Upper lobe of right lung (tissue), 1 donor: ENCODE data around the gene SFT2D1. TPM values are rescaled to one million over a fixed set of nuclear protein-coding genes. Genes with fewer than 3 reads are reported as not detected.
A peak's percentile ranks its signal among the peaks of the same experiment; 100 is the strongest.

ENCODE experiments used
- ATAC-seq: fragments of 200-7000 bp; cut with Tn5 transposase; one replicate; pipeline ENCODE4 v1.9.1; 2020; ENCODE audit warnings: mild to moderate bottlenecking, moderate library complexity
- DNase-seq: peaks from one replicate; pipeline ENCODE4 v3.0.0-alpha.2; 2020
- H3K27ac ChIP-seq: fragments of 200-600 bp; one replicate; pipeline ENCODE4 v1.8.0; 2022
- H3K27me3 ChIP-seq: fragments of 200-600 bp; one replicate; pipeline ENCODE4 v1.8.0; 2022; ENCODE audit warnings: mild to moderate bottlenecking
- H3K36me3 ChIP-seq: fragments of 200-600 bp; one replicate; pipeline ENCODE4 v1.8.0; 2022
- H3K4me1 ChIP-seq: fragments of 200-600 bp; one replicate; pipeline ENCODE4 v1.8.0; 2022
- H3K4me3 ChIP-seq: fragments of 200-600 bp; one replicate; pipeline ENCODE4 v1.8.0; 2022; ENCODE audit warnings: mild to moderate bottlenecking
- H3K9me3 ChIP-seq: fragments of 200-600 bp; one replicate; pipeline ENCODE4 v1.8.0; 2022
- CTCF ChIP-seq: fragments of 200-600 bp; IDR thresholded peaks from one replicate; pipeline ENCODE4 v1.8.0; 2022; ENCODE audit warnings: antibody characterized with exemption
- intact Hi-C: fragments of 100-400 bp; cut with DNase I; formaldehyde crosslinking; loops from one replicate; pipeline ENCODE4 v1.11.0; 2022
- total RNA-seq: library from RNA; stranded (reverse); fragmentation: NEBNext Ultra II Directional; extraction: Animal tissue kit (Norgen Biotek cat#: 25700); gene quantifications from one replicate; pipeline ENCODE4 v1.2.1, GENCODE V29; 2021
- donor health status: DM: no; HTN: yes; CAD: no; lungs with severe emphysema.

The SFT2D1 gene
- total RNA-seq, 1 donor from 2014 or later: 49.7 TPM

GRCh38 chr6:166300357-166300987, 41.9 kb downstream of the SFT2D1 start:
- H3K27ac ChIP-seq: no peak overlapping the region
- intact Hi-C loops: no loop called here
- H3K9me3 ChIP-seq: no peaks in the 10 kb centered on the region
- ATAC-seq (no peak), DNase-seq (no peak)
- H3K4me1 ChIP-seq: no peaks in the 10 kb centered on the region
- H3K36me3 ChIP-seq: no peaks in the 10 kb centered on the region
- H3K4me3 ChIP-seq: no peak overlapping the region
- H3K27me3 ChIP-seq: peaks cover 32% of the 10 kb centered on the region
- no peak for TF ChIP-seq CTCF

GRCh38 chr6:166297606-166298005, 44.7 kb downstream of the SFT2D1 start:
- no peaks in the 10 kb centered on the region for H3K36me3 ChIP-seq
- H3K9me3 ChIP-seq: no peaks in the 10 kb centered on the region
- H3K27ac ChIP-seq: no peak overlapping the region
- no peaks in the 10 kb centered on the region for H3K4me1 ChIP-seq
- TF ChIP-seq CTCF: no peak
- no peak overlapping the region for H3K4me3 ChIP-seq
- DNase-seq (no peak), ATAC-seq (no peak)
- intact Hi-C loops: no loop called here
- peaks cover 17% of the 10 kb centered on the region for H3K27me3 ChIP-seq

- Histone ChIP-seq H3K4me1 (no peaks in the 10 kb centered on the region), H3K27me3 (peaks cover 20% of the 10 kb centered on the region), H3K27ac (no peak overlapping the region), H3K36me3 (no peaks in the 10 kb centered on the region), H3K9me3 (no peaks in the 10 kb centered on the region), H3K4me3 (no peak overlapping the region)
- ATAC-seq: peak; percentile 57
- no peak for TF ChIP-seq CTCF
- intact Hi-C loops: no loop called here
- DNase-seq: no peak
Observed at GRCh38 chr6:166296035-166296883, 46.1 kb downstream of the SFT2D1 start.

- ATAC-seq (no peak), DNase-seq (no peak)
- TF ChIP-seq CTCF: no peak
- no peak overlapping the region for H3K4me3 ChIP-seq
- intact Hi-C loops: no loop called here
- H3K36me3 ChIP-seq: no peaks in the 10 kb centered on the region
- peaks cover 20% of the 10 kb centered on the region for H3K27me3 ChIP-seq
- no peaks in the 10 kb centered on the region for H3K4me1 ChIP-seq
- no peaks in the 10 kb centered on the region for H3K9me3 ChIP-seq
- H3K27ac ChIP-seq: no peak overlapping the region
Observed at GRCh38 chr6:166293731-166294584, 48.4 kb downstream of the SFT2D1 start.

- H3K9me3 ChIP-seq: no peaks in the 10 kb centered on the region
- H3K4me3 ChIP-seq: no peak overlapping the region
- peaks cover 10% of the 10 kb centered on the region for H3K27me3 ChIP-seq
- TF ChIP-seq CTCF: no peak
- intact Hi-C loops: no loop called here
- peak; percentile 40 for ATAC-seq
- DNase-seq: no peak
- no peaks in the 10 kb centered on the region for H3K4me1 ChIP-seq
- no peaks in the 10 kb centered on the region for H3K36me3 ChIP-seq
- no peak overlapping the region for H3K27ac ChIP-seq
Observed at GRCh38 chr6:166289207-166290060, 52.9 kb downstream of the SFT2D1 start.
